C4-2B (cell line): Measurements from ENCODE around the gene CD84.

Experiments used
- CTCF ChIP-seq: fragments of 450-650 bp; conservative IDR thresholded peaks from 2 replicates; pipeline ENCODE4 v1.5.1; 2017; ENCODE audit warnings: mild to moderate bottlenecking
- ZFX ChIP-seq: fragments of 450-650 bp; IDR thresholded peaks from 2 replicates; pipeline ENCODE4 v1.6.1; 2017

GRCh38 chr1:160552425-160552824, 26.9 kb downstream of the CD84 start:
- no peak for TF ChIP-seq CTCF
- no peak for TF ChIP-seq ZFX
